HEK293 (cell line): ENCODE measurements around the gene UNC5B.
A peak's percentile ranks its signal among the peaks of the same experiment; 100 is the strongest.

Experiments used
- BCL11A ChIP-seq: fragments of 450-650 bp; formaldehyde crosslinking; IDR thresholded peaks from 2 replicates; pipeline ENCODE4 v1.5.1; 2016; ENCODE audit warnings: low read depth, missing biosample characterization, missing genetic modification characterization
- GFI1B ChIP-seq: fragments of 450-650 bp; formaldehyde crosslinking; IDR thresholded peaks from 2 replicates; pipeline ENCODE4 v1.5.1; 2016; ENCODE audit warnings: missing biosample characterization, missing genetic modification characterization
- GLIS1 ChIP-seq: fragments of 450-650 bp; formaldehyde crosslinking; IDR thresholded peaks from 2 replicates; pipeline ENCODE4 v1.5.1; 2016; ENCODE audit warnings: missing biosample characterization, missing genetic modification characterization
- PRDM6 ChIP-seq: fragments of 450-650 bp; formaldehyde crosslinking; IDR thresholded peaks from 2 replicates; pipeline ENCODE4 v1.5.1; 2017; ENCODE audit warnings: missing biosample characterization, missing genetic modification characterization
- SP3 ChIP-seq: fragments of 450-650 bp; formaldehyde crosslinking; IDR thresholded peaks from 2 replicates; pipeline ENCODE4 v1.5.1; 2016; ENCODE audit warnings: missing biosample characterization, missing genetic modification characterization
- TRIM28 ChIP-seq: IDR thresholded peaks from 2 replicates; pipeline ENCODE4 v1.6.1; 2011; ENCODE audit warnings: low read length, control low read depth, borderline replicate concordance
- WT1 ChIP-seq: fragments of 450-650 bp; formaldehyde crosslinking; IDR thresholded peaks from 2 replicates; pipeline ENCODE4 v1.5.1; 2016; ENCODE audit warnings: missing biosample characterization, missing genetic modification characterization
- YY1 ChIP-seq: fragments of 450-650 bp; formaldehyde crosslinking; IDR thresholded peaks from 2 replicates; pipeline ENCODE4 v1.5.1; 2018; ENCODE audit warnings: missing biosample characterization, missing genetic modification characterization
- ZBTB1 ChIP-seq: fragments of 450-650 bp; formaldehyde crosslinking; IDR thresholded peaks from 2 replicates; pipeline ENCODE4 v1.5.1; 2016; ENCODE audit warnings: missing biosample characterization, missing genetic modification characterization
- ZBTB21 ChIP-seq: fragments of 450-650 bp; formaldehyde crosslinking; IDR thresholded peaks from 2 replicates; pipeline ENCODE4 v1.5.1; 2017; ENCODE audit warnings: missing biosample characterization, missing genetic modification characterization
- ZBTB26 ChIP-seq: fragments of 450-650 bp; formaldehyde crosslinking; optimal IDR thresholded peaks from 2 replicates; pipeline ENCODE3; 2016; ENCODE audit warnings: missing biosample characterization, mild to moderate bottlenecking, missing genetic modification characterization
- ZBTB7A ChIP-seq: fragments of 450-650 bp; formaldehyde crosslinking; IDR thresholded peaks from 2 replicates; pipeline ENCODE4 v1.5.1; 2016; ENCODE audit warnings: low read depth, missing biosample characterization, missing genetic modification characterization
- ZNF133 ChIP-seq: fragments of 450-650 bp; formaldehyde crosslinking; IDR thresholded peaks from 2 replicates; pipeline ENCODE4 v1.5.1; 2016; ENCODE audit warnings: missing biosample characterization, missing genetic modification characterization
- ZNF16 ChIP-seq: fragments of 450-650 bp; formaldehyde crosslinking; IDR thresholded peaks from 2 replicates; pipeline ENCODE4 v1.5.1; 2016; ENCODE audit warnings: low read depth, missing biosample characterization, missing genetic modification characterization
- ZNF23 ChIP-seq: fragments of 450-650 bp; formaldehyde crosslinking; IDR thresholded peaks from 2 replicates; pipeline ENCODE4 v1.5.1; 2016; ENCODE audit warnings: missing biosample characterization, missing genetic modification characterization, borderline replicate concordance
- ZNF248 ChIP-seq: fragments of 450-650 bp; formaldehyde crosslinking; IDR thresholded peaks from 2 replicates; pipeline ENCODE4 v1.5.1; 2017; ENCODE audit warnings: missing biosample characterization, missing genetic modification characterization
- ZNF292 ChIP-seq: fragments of 450-650 bp; formaldehyde crosslinking; IDR thresholded peaks from 2 replicates; pipeline ENCODE4 v1.5.1; 2016; ENCODE audit warnings: low read depth, missing biosample characterization, missing genetic modification characterization, borderline replicate concordance
- ZNF324 ChIP-seq: fragments of 450-650 bp; formaldehyde crosslinking; IDR thresholded peaks from 2 replicates; pipeline ENCODE4 v1.5.1; 2016; ENCODE audit warnings: missing biosample characterization, missing genetic modification characterization
- ZNF416 ChIP-seq: fragments of 450-650 bp; formaldehyde crosslinking; IDR thresholded peaks from 2 replicates; pipeline ENCODE4 v1.5.1; 2016; ENCODE audit warnings: missing biosample characterization, missing genetic modification characterization
- ZNF645 ChIP-seq: fragments of 450-650 bp; formaldehyde crosslinking; IDR thresholded peaks from 2 replicates; pipeline ENCODE4; 2016; ENCODE audit warnings: missing biosample characterization, missing genetic modification characterization
- ZNF777 ChIP-seq: fragments of 450-650 bp; formaldehyde crosslinking; IDR thresholded peaks from 2 replicates; pipeline ENCODE4 v1.5.1; 2017; ENCODE audit warnings: missing biosample characterization, missing genetic modification characterization, borderline replicate concordance
- ZNF785 ChIP-seq: fragments of 450-650 bp; formaldehyde crosslinking; IDR thresholded peaks from 2 replicates; pipeline ENCODE4 v1.5.1; 2016; ENCODE audit warnings: missing biosample characterization, missing genetic modification characterization
- ZSCAN18 ChIP-seq: fragments of 450-650 bp; formaldehyde crosslinking; IDR thresholded peaks from 2 replicates; pipeline ENCODE4 v1.5.1; 2016; ENCODE audit warnings: missing biosample characterization, missing genetic modification characterization
- TF ChIP-seq, protein P1 (sequence below): fragments of 450-650 bp; formaldehyde crosslinking; IDR thresholded peaks from 2 replicates; pipeline ENCODE4 v1.5.1; 2017; ENCODE audit warnings: missing biosample characterization, missing genetic modification characterization
- TF ChIP-seq, protein P2 (sequence below): fragments of 450-650 bp; formaldehyde crosslinking; IDR thresholded peaks from 2 replicates; pipeline ENCODE4 v1.5.1; 2016; ENCODE audit warnings: missing biosample characterization, missing genetic modification characterization
- TF ChIP-seq, protein P3 (sequence below): fragments of 450-650 bp; formaldehyde crosslinking; IDR thresholded peaks from 2 replicates; pipeline ENCODE4 v1.5.1; 2016; ENCODE audit warnings: missing biosample characterization, missing genetic modification characterization

Gene UNC5B

DNA sequence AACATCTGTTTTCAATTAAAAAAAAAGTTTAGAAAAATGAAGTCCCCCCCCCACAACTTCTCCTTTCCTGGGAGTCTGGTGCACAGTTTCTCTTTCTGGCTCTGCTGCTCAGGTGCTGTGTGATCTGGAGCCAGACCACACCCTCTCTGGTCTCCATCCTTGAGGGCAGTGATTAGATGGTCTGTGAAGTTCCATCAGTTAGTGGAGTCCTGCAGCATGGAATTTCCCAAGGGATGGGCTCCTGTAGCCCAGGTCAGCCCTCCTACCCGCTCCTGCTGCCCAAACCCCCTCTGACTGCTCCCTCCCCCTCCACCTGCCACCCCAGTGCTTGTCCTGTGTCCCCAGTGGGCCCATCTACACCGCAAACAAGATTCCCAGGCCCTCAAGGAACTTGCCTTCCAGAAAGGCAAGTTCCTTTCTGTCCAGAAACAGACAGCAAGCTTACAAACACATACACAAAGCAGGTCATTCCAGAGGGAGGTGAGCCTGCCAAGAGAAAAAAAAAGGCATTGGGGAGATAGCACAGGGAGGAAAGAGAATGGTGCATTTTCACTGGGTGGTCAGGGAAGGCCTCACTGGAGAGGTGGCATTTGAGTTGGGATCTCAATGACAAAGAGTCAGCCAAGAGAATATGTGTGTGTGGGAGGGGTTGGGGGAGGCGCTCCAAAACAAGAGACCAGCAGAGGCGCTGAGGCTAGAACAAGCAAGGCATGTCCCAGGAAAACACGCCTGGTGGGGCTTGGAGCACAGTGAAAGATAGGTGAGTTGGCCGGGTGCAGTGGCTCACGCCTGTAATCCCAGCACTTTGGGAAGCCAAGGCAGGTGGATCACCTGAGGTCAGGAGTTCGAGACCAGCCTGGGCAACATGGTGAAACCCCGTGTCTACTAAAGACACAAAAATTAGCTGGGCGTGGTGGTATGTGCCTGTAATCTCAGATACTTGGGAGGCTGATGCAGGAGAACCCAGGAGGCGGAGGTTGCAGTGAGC, 57.2 kb downstream of the UNC5B start (continued):
- TF ChIP-seq ZNF133 (tag by site-specific recombination) (no peak), ZBTB26 (no peak), ZNF785 (tag by site-specific recombination) (no peak), ZNF23 (tag by site-specific recombination) (no peak), ZNF324 (tag by site-specific recombination) (peak; percentile 59; the same call in 1 of the 2 replicates), WT1 (tag by site-specific recombination) (peak; percentile 41; the same call in 1 of the 2 replicates), YY1 (tag by site-specific recombination) (no peak), ZNF292 (tag by site-specific recombination) (no peak), GFI1B (tag by site-specific recombination) (no peak), ZNF645 (no peak), BCL11A (tag by site-specific recombination) (no peak), ZSCAN18 (tag by site-specific recombination) (no peak), ZNF248 (tag by site-specific recombination) (no peak), ZBTB1 (tag by site-specific recombination) (no peak), ZBTB7A (tag by site-specific recombination) (no peak), PRDM6 (no peak), ZNF416 (tag by site-specific recombination) (no peak), GLIS1 (tag by site-specific recombination) (peak; percentile 48), ZBTB21 (tag by site-specific recombination) (no peak), ZNF777 (no peak), TRIM28 (no peak; the same call in 1 of the 2 replicates), ZNF16 (tag by site-specific recombination) (no peak), SP3 (tag by site-specific recombination) (peak; percentile 29; the same call in 1 of the 2 replicates)
- TF ChIP-seq, protein P1, sequence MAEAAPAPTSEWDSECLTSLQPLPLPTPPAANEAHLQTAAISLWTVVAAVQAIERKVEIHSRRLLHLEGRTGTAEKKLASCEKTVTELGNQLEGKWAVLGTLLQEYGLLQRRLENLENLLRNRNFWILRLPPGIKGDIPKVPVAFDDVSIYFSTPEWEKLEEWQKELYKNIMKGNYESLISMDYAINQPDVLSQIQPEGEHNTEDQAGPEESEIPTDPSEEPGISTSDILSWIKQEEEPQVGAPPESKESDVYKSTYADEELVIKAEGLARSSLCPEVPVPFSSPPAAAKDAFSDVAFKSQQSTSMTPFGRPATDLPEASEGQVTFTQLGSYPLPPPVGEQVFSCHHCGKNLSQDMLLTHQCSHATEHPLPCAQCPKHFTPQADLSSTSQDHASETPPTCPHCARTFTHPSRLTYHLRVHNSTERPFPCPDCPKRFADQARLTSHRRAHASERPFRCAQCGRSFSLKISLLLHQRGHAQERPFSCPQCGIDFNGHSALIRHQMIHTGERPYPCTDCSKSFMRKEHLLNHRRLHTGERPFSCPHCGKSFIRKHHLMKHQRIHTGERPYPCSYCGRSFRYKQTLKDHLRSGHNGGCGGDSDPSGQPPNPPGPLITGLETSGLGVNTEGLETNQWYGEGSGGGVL (tag by site-specific recombination) = no peak
- TF ChIP-seq, protein P2, sequence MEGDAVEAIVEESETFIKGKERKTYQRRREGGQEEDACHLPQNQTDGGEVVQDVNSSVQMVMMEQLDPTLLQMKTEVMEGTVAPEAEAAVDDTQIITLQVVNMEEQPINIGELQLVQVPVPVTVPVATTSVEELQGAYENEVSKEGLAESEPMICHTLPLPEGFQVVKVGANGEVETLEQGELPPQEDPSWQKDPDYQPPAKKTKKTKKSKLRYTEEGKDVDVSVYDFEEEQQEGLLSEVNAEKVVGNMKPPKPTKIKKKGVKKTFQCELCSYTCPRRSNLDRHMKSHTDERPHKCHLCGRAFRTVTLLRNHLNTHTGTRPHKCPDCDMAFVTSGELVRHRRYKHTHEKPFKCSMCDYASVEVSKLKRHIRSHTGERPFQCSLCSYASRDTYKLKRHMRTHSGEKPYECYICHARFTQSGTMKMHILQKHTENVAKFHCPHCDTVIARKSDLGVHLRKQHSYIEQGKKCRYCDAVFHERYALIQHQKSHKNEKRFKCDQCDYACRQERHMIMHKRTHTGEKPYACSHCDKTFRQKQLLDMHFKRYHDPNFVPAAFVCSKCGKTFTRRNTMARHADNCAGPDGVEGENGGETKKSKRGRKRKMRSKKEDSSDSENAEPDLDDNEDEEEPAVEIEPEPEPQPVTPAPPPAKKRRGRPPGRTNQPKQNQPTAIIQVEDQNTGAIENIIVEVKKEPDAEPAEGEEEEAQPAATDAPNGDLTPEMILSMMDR (tag by site-specific recombination) = peak; percentile 34; the same call in 1 of the 2 replicates
- TF ChIP-seq, protein P3, sequence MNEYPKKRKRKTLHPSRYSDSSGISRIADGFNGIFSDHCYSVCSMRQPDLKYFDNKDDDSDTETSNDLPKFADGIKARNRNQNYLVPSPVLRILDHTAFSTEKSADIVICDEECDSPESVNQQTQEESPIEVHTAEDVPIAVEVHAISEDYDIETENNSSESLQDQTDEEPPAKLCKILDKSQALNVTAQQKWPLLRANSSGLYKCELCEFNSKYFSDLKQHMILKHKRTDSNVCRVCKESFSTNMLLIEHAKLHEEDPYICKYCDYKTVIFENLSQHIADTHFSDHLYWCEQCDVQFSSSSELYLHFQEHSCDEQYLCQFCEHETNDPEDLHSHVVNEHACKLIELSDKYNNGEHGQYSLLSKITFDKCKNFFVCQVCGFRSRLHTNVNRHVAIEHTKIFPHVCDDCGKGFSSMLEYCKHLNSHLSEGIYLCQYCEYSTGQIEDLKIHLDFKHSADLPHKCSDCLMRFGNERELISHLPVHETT (tag by site-specific recombination) = no peak; the same call in none of the 2 replicates
